Mucosa of rectum (tissue), 2 donors: ENCODE data around the gene RHOXF2.
"Not testable (repeated sequence)": the region's sequence is repeated elsewhere in the genome, so short reads cannot be mapped to it uniquely, and the experiment has no call there.

Experiments
- H3K27ac ChIP-seq, 2 donors: one replicate each; pipeline ENCODE4 v1.7.0; 2013; ENCODE audit warnings: inconsistent platforms in 2 of 2, low read depth in 2 of 2, low read length in 2 of 2
- H3K27me3 ChIP-seq, 2 donors: one replicate each; pipeline ENCODE4 v1.7.0; 2013; ENCODE audit warnings: low read length in 2 of 2; ENCODE audit not compliant: control insufficient read depth in 2 of 2, insufficient read depth in 2 of 2
- H3K36me3 ChIP-seq, 2 donors: one replicate each; pipeline ENCODE4 v1.7.0; 2013; ENCODE audit warnings: low read length in 2 of 2; ENCODE audit not compliant: control insufficient read depth in 2 of 2, insufficient read depth in 2 of 2
- H3K4me1 ChIP-seq, 2 donors: one replicate each; pipeline ENCODE4 v1.7.0; 2013; ENCODE audit warnings: low read length in 2 of 2, mild to moderate bottlenecking in 1 of 2; ENCODE audit not compliant: control insufficient read depth in 2 of 2, insufficient read depth in 2 of 2
- H3K4me3 ChIP-seq, 2 donors: one replicate each; pipeline ENCODE4 v1.7.0; 2013; ENCODE audit warnings: low read length in 2 of 2
- H3K9ac ChIP-seq, 2 donors: one replicate each; pipeline ENCODE4 v1.7.0; 2013; ENCODE audit warnings: low read length in 2 of 2, low read depth in 1 of 2, mild to moderate bottlenecking in 1 of 2
- H3K9me3 ChIP-seq, 2 donors: one replicate each; pipeline ENCODE4 v1.7.0; 2013; ENCODE audit warnings: low read length in 2 of 2; ENCODE audit not compliant: control insufficient read depth in 2 of 2
- donor health status: healthy.
- donor health status: Normal muscosa, but diverticular disease.

RHOXF2 gene

GRCh38 chrX:120158313-120158712 is at the start of gene RHOXF2:
TSS of gene RHOXF2 (plus strand) at chrX:120158613. CDS start at chrX:120158751, 138 bp downstream.
- not testable (repeated sequence) for H3K4me3 ChIP-seq, H3K27me3 ChIP-seq

GRCh38 chrX:120109378-120109777 is 49.0 kb upstream of the RHOXF2 start:
- Histone ChIP-seq H3K4me3 (no peak overlapping the region), H3K9ac (no peak overlapping the region), H3K36me3 (no peaks in the 10 kb centered on the region), H3K27ac (no peak overlapping the region), H3K9me3 (no peaks in the 10 kb centered on the region), H3K27me3 (no peaks in the 10 kb centered on the region), H3K4me1 (no peaks in the 10 kb centered on the region)

More at GRCh38 chrX:120158313-120158712, at the start of gene RHOXF2:
- not testable (repeated sequence) for H3K9ac ChIP-seq, H3K4me1 ChIP-seq, H3K36me3 ChIP-seq, H3K27ac ChIP-seq, H3K9me3 ChIP-seq

GRCh38 chrX:120111611-120112010 is 46.8 kb upstream of the RHOXF2 start:
- Histone ChIP-seq H3K9me3 (no peaks in the 10 kb centered on the region), H3K4me1 (no peaks in the 10 kb centered on the region), H3K4me3 (no peak overlapping the region), H3K9ac (no peak overlapping the region), H3K27ac (no peak overlapping the region), H3K27me3 (no peaks in the 10 kb centered on the region), H3K36me3 (no peaks in the 10 kb centered on the region)

GRCh38 chrX:120115438-120115963 is 42.9 kb upstream of the RHOXF2 start, which contains the start of gene RHOXF1:
TSS of gene RHOXF1 (minus strand) at chrX:120115913. CDS start at chrX:120115862, 51 bp downstream.
- H3K4me1 ChIP-seq, result no peaks in the 10 kb centered on the region
- no peak within 1 kb of the TSS for H3K27ac ChIP-seq
- no peak within 1 kb of the TSS for H3K4me3 ChIP-seq
- H3K36me3 ChIP-seq, result no peaks in the 10 kb centered on the region
- H3K9ac ChIP-seq, result no peak within 1 kb of the TSS
- H3K27me3 ChIP-seq, result no peaks in the 10 kb centered on the region
- H3K9me3 ChIP-seq, result no peaks in the 10 kb centered on the region

GRCh38 chrX:120120223-120120622 is 38.2 kb upstream of the RHOXF2 start:
- Histone ChIP-seq H3K9me3 (no peaks in the 10 kb centered on the region), H3K27ac (no peak overlapping the region), H3K9ac (no peak overlapping the region), H3K4me3 (no peak overlapping the region), H3K4me1 (no peaks in the 10 kb centered on the region), H3K27me3 (no peaks in the 10 kb centered on the region), H3K36me3 (no peaks in the 10 kb centered on the region)

- H3K27ac ChIP-seq, result no peak overlapping the region
- no peaks in the 10 kb centered on the region for H3K27me3 ChIP-seq
- no peak overlapping the region for H3K4me3 ChIP-seq
- no peaks in the 10 kb centered on the region for H3K4me1 ChIP-seq
- no peaks in the 10 kb centered on the region for H3K9me3 ChIP-seq
- H3K9ac ChIP-seq, result no peak overlapping the region
- no peaks in the 10 kb centered on the region for H3K36me3 ChIP-seq
Measured at GRCh38 chrX:120125444-120125843, 33.0 kb upstream of the RHOXF2 start.

- not testable (repeated sequence) for H3K9me3 ChIP-seq, H3K27me3 ChIP-seq, H3K36me3 ChIP-seq, H3K27ac ChIP-seq, H3K4me3 ChIP-seq, H3K4me1 ChIP-seq, H3K9ac ChIP-seq
Measured at GRCh38 chrX:120128306-120128846, 30.0 kb upstream of the RHOXF2 start.

- Histone ChIP-seq H3K4me3 (no peak overlapping the region), H3K4me1 (no peaks in the 10 kb centered on the region), H3K36me3 (no peaks in the 10 kb centered on the region), H3K27me3 (no peaks in the 10 kb centered on the region), H3K9me3 (no peaks in the 10 kb centered on the region), H3K9ac (no peak overlapping the region), H3K27ac (no peak overlapping the region)
Measured at GRCh38 chrX:120136128-120136527, 22.3 kb upstream of the RHOXF2 start.

GRCh38 chrX:120136840-120137239 is 21.6 kb upstream of the RHOXF2 start:
- Histone ChIP-seq H3K4me3 (no peak overlapping the region), H3K9ac (no peak overlapping the region), H3K4me1 (no peaks in the 10 kb centered on the region), H3K27ac (no peak overlapping the region), H3K9me3 (no peaks in the 10 kb centered on the region), H3K36me3 (no peaks in the 10 kb centered on the region), H3K27me3 (no peaks in the 10 kb centered on the region)

- H3K4me3 ChIP-seq, result no peak overlapping the region
- H3K9ac ChIP-seq, result no peak overlapping the region
- no peaks in the 10 kb centered on the region for H3K4me1 ChIP-seq
- H3K36me3 ChIP-seq, result no peaks in the 10 kb centered on the region
- H3K27me3 ChIP-seq, result no peaks in the 10 kb centered on the region
- no peak overlapping the region for H3K27ac ChIP-seq
- no peaks in the 10 kb centered on the region for H3K9me3 ChIP-seq
Measured at GRCh38 chrX:120137439-120137838, 21.0 kb upstream of the RHOXF2 start.
